Inferior parietal cortex (tissue), 1 donor: ENCODE data around the gene ATP5IF1.

Experiments used
- DNase-seq: peaks from one replicate; pipeline ENCODE4 v3.0.0-alpha.2; 2016; ENCODE audit errors: extremely low spot score

The ATP5IF1 gene

DNA sequence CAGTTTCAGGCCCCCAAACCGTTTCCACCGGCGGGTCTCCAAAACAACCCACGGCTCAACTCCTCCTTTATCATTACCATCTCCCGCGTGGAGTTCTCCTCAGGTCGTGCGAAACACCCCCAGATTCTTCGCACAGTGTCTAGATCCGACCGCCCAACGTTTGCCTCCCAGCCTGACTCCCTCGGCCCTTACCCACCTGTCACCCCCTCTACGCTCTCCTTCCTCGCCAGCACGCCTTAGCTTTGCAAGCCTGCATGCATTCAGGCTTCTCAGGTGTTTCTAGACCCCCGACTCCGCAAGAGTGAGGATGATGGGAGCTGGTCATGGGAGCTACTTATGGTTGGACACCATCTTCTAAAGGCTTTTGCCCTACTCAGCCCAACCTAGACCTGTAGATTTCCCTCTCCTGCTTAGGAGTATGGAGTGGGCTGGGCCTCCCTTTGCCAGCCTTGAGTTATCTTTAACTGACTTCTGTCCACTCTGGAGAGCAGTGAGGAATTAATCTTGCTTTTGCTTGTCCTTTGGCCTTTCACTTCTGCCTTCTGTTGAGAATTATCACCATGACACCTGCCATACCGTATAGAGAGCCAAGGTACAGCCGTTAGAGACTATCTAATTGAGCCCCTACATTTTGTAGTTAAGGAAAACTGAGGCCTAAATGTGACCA, 865 bp downstream of the ATP5IF1 start:
- no peak for DNase-seq

DNA sequence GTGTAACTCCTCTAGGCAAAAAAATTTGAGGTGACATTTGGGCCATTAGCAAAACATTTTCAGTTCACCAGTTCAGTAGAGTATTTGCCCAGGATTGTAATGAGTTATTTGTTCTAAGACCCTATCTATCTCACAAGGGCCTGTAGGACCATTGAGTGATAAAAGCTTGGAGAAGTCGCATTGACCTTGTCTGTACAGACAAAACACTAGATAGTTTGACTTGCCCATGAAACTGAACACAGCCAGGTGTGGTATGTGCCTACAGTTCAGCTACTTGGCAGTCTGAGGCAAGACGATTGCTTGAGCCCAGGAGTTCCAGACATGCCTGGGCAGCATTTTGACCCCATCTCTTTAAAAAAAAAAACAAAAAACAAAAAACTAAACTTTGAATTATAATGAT, 3.1 kb downstream of the ATP5IF1 start:
- DNase-seq = no peak

GRCh38 chr1:28240024-28240423, 4.1 kb downstream of the ATP5IF1 start:
- DNase-seq = no peak

DNA sequence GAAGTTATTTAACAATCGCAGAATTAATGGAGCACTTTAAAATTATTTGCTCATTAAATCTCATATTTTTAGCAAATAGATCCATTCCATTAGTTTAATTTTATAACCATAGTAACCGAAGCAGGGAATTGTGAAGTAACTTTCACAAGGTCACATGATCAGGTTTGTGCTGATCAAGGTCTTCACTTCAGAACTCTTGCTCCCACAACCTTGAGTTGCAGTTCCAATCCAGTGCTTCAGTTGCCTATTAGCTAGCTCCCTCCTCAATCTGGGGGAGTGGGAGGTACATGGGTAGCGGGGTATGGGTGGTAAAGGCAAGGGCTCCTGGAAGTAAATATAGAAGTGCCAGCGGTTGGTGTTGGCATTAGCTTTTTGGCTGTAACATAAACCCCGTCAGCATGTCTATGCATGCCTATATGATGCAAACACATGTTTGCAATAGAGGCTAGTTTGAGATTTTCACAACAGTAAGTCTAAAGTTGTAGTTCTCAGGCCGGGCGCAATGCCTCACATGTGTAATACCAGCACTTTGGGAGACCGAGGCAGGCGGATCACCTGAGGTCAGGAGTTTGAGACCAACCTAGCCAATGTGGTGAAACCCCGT, 5.8 kb downstream of the ATP5IF1 start:
- DNase-seq = no peak

DNA sequence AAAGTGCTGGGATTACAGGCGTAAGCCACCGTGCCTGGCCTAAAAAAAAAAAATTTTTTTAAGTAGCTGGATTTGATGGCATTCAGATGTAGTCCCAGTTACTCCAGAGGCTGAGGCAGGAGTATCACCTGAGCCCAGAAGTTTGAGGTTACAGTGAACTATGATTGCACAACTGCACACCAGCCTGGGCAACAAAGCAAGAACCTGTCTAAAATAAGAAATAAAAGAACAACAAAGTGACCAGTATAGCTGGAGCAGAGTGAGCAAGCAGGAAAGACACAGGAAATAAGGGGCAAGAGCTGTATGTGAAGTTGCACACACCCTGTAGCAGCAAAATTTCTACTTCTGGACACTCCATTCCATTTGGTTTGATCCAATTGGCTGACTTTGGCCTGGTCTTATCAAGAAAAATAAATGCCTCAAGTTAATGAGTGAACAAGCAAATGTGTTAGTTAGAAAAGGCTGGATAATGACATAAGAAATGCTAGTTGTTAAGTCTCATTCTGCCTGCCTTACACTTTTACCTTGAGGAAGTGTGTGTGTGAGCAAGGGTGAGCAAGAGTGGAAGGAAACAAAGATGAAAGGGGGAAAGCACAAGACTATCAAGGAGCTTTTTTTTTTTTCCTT, 7.9 kb downstream of the ATP5IF1 start:
- DNase-seq = no peak

DNA sequence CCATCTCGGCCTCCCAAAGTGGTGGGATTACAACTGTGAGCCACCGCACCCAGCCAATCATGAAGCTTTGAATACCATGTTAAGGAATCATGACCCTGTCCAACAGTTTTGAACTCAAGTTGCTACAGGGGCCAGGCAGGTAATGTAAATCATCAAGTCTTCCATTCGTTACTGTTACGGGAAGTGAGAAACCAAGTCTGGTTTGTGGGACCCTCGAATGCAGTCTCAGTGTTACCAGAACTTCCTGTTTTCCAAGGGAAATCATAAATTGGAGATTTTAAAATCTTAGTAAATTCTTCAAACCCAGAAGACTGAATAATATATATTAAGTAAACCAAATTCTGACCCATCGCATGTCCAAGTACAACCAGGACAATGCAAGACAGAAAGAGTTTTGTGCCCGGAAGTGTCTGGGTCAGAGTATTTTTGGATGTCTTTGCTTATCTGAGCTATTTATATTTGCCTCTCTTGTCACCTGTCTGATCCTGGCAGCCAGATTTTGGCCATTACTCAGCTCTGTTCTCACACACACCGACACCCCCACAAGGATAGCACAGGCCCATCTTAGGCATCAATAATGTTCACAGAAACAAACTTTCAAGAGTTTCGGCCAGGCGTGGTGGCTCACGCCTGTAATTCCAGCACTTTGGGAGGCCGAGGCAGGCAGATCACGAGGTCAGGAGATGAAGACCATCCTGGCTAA, 8.8 kb downstream of the ATP5IF1 start:
- DNase-seq = no peak

- no peak for DNase-seq
Observed at GRCh38 chr1:28246427-28246832, 10.5 kb downstream of the ATP5IF1 start.

DNA sequence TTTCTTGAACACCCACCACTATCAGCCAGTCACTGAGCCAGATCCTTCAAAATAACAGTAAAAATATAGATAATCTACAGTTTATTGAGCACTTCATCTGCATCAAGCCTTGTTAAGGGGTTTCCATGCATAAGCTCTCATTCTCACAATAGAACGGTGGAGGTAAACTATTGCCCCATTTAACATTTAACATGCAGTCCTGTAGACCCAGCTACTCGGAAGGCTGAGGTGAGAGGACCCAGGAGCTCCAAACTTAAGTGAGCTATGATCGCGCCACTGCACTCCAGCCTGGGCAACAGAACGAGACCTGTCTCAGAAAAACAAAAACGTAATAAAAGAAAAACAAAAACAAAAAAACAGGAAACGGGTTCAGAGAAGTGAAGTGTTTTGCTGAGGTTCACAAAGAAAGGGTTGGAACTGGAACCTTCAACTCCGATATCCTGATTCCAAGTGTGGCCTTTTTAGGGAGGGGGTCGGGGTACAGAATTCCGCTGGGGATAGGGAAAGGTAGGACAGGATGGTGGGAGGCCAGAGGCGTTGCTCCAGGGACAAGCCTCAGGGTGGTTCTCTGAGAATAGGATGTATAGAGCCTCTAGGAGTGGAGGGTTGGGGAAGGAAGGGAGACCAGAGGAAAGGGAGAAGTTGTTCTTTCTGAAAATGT, 11.8 kb downstream of the ATP5IF1 start:
- no peak for DNase-seq

- peak; percentile 91 for DNase-seq
Observed at GRCh38 chr1:28248273-28249012, 12.5 kb downstream of the ATP5IF1 start.

- no peak for DNase-seq
Observed at GRCh38 chr1:28249013-28249865, 13.3 kb downstream of the ATP5IF1 start.

DNA sequence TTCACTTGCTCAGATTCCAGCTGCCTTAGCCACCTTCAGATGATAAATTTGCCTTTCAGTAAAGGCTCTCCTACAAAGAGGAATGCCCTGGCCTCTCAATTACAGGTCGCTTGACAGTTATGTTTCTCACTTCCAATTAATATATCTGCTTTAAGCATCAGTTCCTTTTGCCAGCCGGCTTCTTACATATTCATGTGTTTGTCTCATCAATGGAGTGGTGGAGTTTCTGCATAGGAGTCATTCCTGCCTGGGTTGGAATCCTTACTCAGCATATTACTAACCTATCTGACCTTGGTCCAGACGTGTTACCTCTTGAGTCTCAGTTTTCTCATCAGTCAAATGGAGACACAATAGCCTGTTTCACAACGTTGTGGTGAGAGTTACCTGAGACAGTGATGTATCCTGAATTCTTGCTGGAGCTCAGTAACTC, 14.0 kb downstream of the ATP5IF1 start:
- DNase-seq = no peak

GRCh38 chr1:28256197-28256827, 20.4 kb downstream of the ATP5IF1 start:
- no peak for DNase-seq

GRCh38 chr1:28257736-28258135, 21.8 kb downstream of the ATP5IF1 start:
- no peak for DNase-seq

GRCh38 chr1:28258628-28259251, 22.8 kb downstream of the ATP5IF1 start:
- no peak for DNase-seq

DNA sequence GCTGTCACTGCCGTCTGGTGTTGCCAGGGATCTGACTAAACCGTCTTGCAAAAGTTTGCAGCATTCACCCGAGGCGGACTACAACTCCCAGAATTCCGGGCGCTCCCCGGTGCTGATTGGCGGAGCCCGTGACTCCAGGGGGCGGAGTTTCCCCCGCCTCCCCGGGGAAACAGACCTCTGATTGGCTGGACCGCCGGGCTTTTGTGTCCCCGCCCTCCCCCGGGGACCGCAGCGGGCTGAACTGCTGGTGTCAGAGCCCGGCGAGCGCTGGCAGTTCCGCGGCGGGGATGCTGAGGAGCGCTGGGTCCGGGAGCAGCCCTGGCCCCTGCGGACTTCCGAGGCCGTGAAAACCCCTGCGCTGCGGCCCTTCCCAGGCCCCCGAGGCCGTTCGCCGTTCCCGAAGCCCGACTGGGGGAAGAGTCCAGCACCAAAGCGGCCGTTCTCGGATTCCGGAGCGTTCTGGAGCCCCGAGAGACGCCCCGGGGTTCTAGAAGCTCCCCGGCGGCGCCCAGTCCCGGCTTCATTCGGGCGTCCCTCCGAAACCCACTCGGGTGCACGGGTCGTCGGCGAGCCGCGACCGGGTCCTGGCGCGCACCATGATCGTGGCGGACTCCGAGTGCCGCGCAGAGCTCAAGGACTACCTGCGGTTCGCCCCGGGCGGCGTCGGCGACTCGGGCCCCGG, 23.5 kb downstream of the ATP5IF1 start, which contains the start of gene SESN2:
Gene SESN2 (plus strand): TSS at position 267 of the 682 bp plus-strand sequence. CDS start 330 bp downstream, at position 597.
- DNase-seq = peak; percentile 99

GRCh38 chr1:28259934-28260802, 24.2 kb downstream of the ATP5IF1 start:
- DNase-seq = peak; percentile 15

DNA sequence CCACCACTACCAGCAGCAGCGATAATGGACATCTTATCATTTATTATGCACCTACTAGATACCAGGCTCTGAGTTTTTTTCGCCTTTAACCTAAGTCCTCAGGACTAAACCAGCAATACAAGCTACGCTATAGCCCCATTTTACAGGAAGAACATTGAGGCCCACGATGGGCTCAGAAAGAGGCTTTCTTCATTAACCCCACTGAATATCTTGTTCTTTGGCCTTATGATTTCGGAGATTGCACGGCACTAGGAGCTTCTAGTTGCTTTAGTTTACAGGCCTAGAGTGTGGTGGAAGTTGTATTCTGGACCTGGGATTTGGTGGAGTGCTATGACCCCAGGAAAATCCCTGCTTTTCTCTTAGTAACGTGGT, 24.9 kb downstream of the ATP5IF1 start:
- no peak for DNase-seq

- no peak for DNase-seq
Observed at GRCh38 chr1:28264897-28265296, 29.0 kb downstream of the ATP5IF1 start.
